Measurements from ENCODE around the gene LAMA2.

The LAMA2 gene

GRCh38 chr6:129096651-129097290 is 213.8 kb downstream of the LAMA2 start:
- no peak for DNase-seq

GRCh38 chr6:129098061-129098553 is 215.2 kb downstream of the LAMA2 start:
- DNase-seq, result no peak

GRCh38 chr6:129099696-129100095 is 216.8 kb downstream of the LAMA2 start:
- DNase-seq, result no peak

GRCh38 chr6:129100164-129100563 is 217.2 kb downstream of the LAMA2 start:
- DNase-seq, result no peak

- no peak for DNase-seq
These were observed 219.8 kb downstream of the LAMA2 start for GRCh38 chr6:129102741-129103140.

GRCh38 chr6:129104131-129104530 is 221.2 kb downstream of the LAMA2 start:
- DNase-seq, result no peak

GRCh38 chr6:129104560-129104959 is 221.6 kb downstream of the LAMA2 start:
- no peak for DNase-seq

- no peak for DNase-seq
These were observed 222.1 kb downstream of the LAMA2 start for GRCh38 chr6:129105035-129105434.

- no peak for DNase-seq
These were observed 222.9 kb downstream of the LAMA2 start for GRCh38 chr6:129105793-129106192.

- no peak for DNase-seq
These were observed 225.4 kb downstream of the LAMA2 start for GRCh38 chr6:129108337-129108736.

- DNase-seq, result no peak
These were observed 227.9 kb downstream of the LAMA2 start for GRCh38 chr6:129110690-129111343.

- no peak for DNase-seq
These were observed 228.4 kb downstream of the LAMA2 start for GRCh38 chr6:129111346-129111745.

GRCh38 chr6:129111853-129112252 is 228.9 kb downstream of the LAMA2 start:
- DNase-seq, result no peak

- no peak for DNase-seq
These were observed 229.7 kb downstream of the LAMA2 start for GRCh38 chr6:129112591-129112990.

GRCh38 chr6:129113637-129114036 is 230.7 kb downstream of the LAMA2 start:
- no peak for DNase-seq

GRCh38 chr6:129114636-129115391 is 231.9 kb downstream of the LAMA2 start:
- no peak for DNase-seq

- no peak for DNase-seq
These were observed 232.5 kb downstream of the LAMA2 start for GRCh38 chr6:129115471-129115870.

GRCh38 chr6:129117355-129117754 is 234.4 kb downstream of the LAMA2 start:
- no peak for DNase-seq

GRCh38 chr6:129120856-129121638 is 238.1 kb downstream of the LAMA2 start:
- DNase-seq, result no peak

GRCh38 chr6:129124347-129124746 is 241.4 kb downstream of the LAMA2 start:
- no peak for DNase-seq

- no peak for DNase-seq
These were observed 247.2 kb downstream of the LAMA2 start for GRCh38 chr6:129130106-129130505.

GRCh38 chr6:129130959-129131681 is 248.2 kb downstream of the LAMA2 start:
- DNase-seq, result no peak

Data from NCI-H1048 (cell line).